ENCODE data around the gene SPECC1L.
"Not testable (repeated sequence)": the region's sequence is repeated elsewhere in the genome, so short reads cannot be mapped to it uniquely, and the experiment has no call there.

Gene SPECC1L

DNA sequence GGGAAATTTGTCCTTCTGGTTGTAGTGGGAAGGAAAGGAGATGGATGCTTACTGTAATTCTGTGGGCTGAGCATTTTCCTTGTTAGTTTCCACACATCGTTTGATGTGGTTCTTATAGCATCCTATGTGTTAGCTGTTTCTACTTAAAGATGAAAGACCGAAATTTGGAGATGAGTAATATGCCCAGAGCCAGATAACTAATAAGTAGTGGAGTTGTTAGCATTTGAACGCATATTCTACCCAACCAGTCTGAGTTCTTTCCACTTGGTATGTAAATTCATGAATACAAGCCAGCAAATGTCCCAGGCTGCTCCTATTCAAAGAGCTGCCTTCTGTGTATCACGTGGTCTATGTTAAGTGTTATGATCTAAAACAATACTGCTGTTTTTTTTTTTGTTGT lies 14.6 kb downstream of the SPECC1L start:
- no peak overlapping the region for H3K9ac ChIP-seq (ENCODE audit: insufficient read length)
- no peak overlapping the region for H3K4me3 ChIP-seq
- H3K36me3 ChIP-seq (ENCODE audit: insufficient read depth, low read length), result 0 out of 2 replicates have a peak, but pooled peaks cover 2% of the 10 kb centered on the region
- no peak for TF ChIP-seq EZH2 (IDR thresholded peaks at IDR 0.05)
- no peak for TF ChIP-seq POLR2AphosphoS5 (IDR thresholded peaks at IDR 0.05; ENCODE audit: borderline replicate concordance, low read depth, low read length)
- H3K9me3 ChIP-seq (ENCODE audit: low read depth, low read length), result no peaks in the 10 kb centered on the region
- DNase-seq (ENCODE audit: low read depth, low spot score), result no peak
- H3K27ac ChIP-seq, result 0 out of 2 replicates have a peak overlapping the region, but pooled peaks have one; percentile 15

DNA sequence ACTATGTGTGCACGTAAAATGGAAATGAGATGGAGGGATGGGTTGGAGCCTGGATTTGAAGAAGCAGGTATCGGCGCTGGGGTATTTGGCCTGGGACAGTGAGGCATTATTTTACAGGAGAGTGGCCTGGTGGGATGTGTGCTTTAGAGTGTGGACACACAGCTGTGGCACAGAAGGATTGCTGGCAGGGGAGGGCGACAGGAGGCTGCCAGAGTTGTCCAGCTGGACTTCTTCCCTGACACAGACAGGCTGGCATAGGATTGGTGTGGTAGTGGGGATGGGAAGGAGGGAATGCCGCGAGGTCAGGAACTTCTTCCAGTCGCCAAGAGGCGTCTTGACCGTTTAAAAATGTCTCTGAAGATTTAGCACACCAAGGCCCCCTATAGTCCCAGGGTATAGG lies 16.6 kb downstream of the SPECC1L start:
- not testable (repeated sequence) for H3K36me3 ChIP-seq (ENCODE audit: insufficient read depth, low read length); H3K27ac ChIP-seq; DNase-seq (ENCODE audit: low read depth, low spot score); H3K4me3 ChIP-seq; H3K9me3 ChIP-seq (ENCODE audit: low read depth, low read length); H3K9ac ChIP-seq (ENCODE audit: insufficient read length)

DNA sequence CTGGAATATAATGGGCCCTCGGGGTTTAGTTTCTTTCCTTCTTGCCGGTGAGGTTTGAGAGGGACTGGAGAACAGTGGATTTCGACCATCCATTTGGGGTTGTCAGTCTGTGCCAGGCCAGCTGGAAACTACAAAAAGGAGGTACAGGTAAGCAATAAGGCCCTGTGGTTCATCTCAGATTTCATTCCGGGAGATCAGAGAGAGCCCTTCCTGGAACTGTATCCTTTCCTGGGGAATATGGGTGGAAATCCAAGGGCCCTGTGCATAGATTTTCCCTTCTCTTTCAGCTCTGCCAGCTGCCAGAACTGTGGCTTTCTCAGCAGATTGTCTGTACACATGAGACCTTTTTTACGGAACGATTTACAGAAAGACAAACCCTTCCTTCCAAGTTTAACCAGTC lies 17.2 kb downstream of the SPECC1L start:
- H3K9ac ChIP-seq (ENCODE audit: insufficient read length); DNase-seq (ENCODE audit: low read depth, low spot score); H3K9me3 ChIP-seq (ENCODE audit: low read depth, low read length): not testable (repeated sequence)

DNA sequence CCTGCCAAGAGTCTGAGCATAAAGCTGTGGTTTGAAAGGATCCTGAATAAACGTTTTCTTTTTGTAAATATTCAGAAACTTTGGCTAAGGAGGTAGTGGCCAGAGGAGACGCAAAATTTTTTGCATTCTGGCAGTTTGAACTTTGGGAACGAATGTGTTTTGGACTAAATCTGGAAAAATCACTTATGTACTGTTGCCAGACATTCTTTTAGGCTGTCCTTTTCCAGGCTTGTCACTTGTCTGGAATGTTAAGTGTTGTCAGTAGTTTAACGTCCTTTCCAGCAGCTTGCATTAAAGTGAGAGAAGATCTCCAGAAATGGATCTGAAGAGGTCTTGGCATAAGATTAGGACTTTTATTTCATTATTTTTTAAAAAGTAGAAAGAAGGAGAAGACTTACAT lies 18.5 kb downstream of the SPECC1L start:
- peaks cover 9% of the 10 kb centered on the region for H3K36me3 ChIP-seq (ENCODE audit: insufficient read depth, low read length)
- DNase-seq (ENCODE audit: low read depth, low spot score), result no peak
- H3K4me3 ChIP-seq, result peak overlapping the region; percentile 40
- H3K27ac ChIP-seq, result peak overlapping the region; percentile 77
- no peaks in the 10 kb centered on the region for H3K9me3 ChIP-seq (ENCODE audit: low read depth, low read length)
- TF ChIP-seq POLR2AphosphoS5 (IDR thresholded peaks at IDR 0.05; ENCODE audit: borderline replicate concordance, low read depth, low read length), result no peak
- no peak for TF ChIP-seq FOXP2 (optimal IDR thresholded peaks at IDR 0.05; ENCODE audit: control extremely low read depth, extremely low read length, insufficient read depth)
- TF ChIP-seq EZH2 (IDR thresholded peaks at IDR 0.05), result no peak
- H3K9ac ChIP-seq (ENCODE audit: insufficient read length), result peak overlapping the region; percentile 47

More for the DNA sequence above, 17.2 kb downstream of the SPECC1L start:
- H3K4me3 ChIP-seq; H3K36me3 ChIP-seq (ENCODE audit: insufficient read depth, low read length); H3K27ac ChIP-seq: not testable (repeated sequence)

DNA sequence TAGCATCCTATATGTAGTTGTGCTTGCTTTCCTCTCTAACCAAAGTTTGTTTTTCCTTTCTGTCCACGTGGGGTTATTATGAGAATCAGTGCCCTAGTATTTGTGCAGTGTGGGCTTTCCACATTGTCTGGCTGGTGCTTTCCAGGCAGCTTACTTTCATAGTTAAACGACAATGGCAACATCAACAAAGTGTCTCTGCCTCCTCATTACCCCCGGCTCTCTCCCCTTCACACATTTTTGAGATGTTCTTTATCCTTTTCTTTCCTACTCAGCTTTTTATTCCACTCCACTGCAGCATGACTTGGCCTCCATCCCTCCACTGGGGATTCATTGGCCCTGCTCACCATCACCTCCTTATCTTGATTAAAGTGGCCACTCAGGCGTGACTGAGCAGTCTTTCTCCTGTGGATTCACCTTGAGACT lies 19.1 kb downstream of the SPECC1L start:
- DNase-seq (ENCODE audit: low read depth, low spot score), result no peak
- H3K27ac ChIP-seq, result no peak overlapping the region; the same call in 1 of the 2 replicates
- peaks cover 9% of the 10 kb centered on the region for H3K36me3 ChIP-seq (ENCODE audit: insufficient read depth, low read length)
- TF ChIP-seq EZH2 (IDR thresholded peaks at IDR 0.05), result no peak
- no peak for TF ChIP-seq POLR2AphosphoS5 (IDR thresholded peaks at IDR 0.05; ENCODE audit: borderline replicate concordance, low read depth, low read length)
- TF ChIP-seq FOXP2 (optimal IDR thresholded peaks at IDR 0.05; ENCODE audit: control extremely low read depth, extremely low read length, insufficient read depth), result no peak
- no peaks in the 10 kb centered on the region for H3K9me3 ChIP-seq (ENCODE audit: low read depth, low read length)
- no peak overlapping the region for H3K4me3 ChIP-seq
- H3K9ac ChIP-seq (ENCODE audit: insufficient read length), result no peak overlapping the region

DNA sequence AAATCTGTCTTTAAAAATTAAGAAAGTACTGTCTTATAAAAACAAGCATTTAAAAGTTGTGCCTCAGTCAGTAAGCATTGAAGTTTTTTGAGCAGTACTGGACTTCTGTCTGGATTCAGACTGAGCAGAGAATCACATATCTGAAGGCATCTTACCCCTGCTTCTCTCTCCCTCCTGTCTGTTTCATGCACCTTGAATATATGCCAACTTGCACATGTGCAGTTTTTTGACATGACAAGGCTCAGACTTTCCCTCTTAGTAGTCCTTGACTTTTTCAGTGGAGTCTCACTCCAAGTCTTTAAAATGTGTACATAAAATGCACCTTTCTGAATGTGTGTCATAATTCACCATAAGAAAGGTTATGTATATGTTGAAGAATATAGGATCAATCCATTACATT lies 19.8 kb downstream of the SPECC1L start:
- TF ChIP-seq POLR2AphosphoS5 (IDR thresholded peaks at IDR 0.05; ENCODE audit: borderline replicate concordance, low read depth, low read length) (no peak), FOXP2 (optimal IDR thresholded peaks at IDR 0.05; ENCODE audit: control extremely low read depth, extremely low read length, insufficient read depth) (no peak), EZH2 (IDR thresholded peaks at IDR 0.05) (no peak)
- Histone ChIP-seq H3K4me3 (no peak overlapping the region), H3K9ac (ENCODE audit: insufficient read length) (no peak overlapping the region), H3K27ac (peak overlapping the region; percentile 5; the same call in 1 of the 2 replicates), H3K9me3 (ENCODE audit: low read depth, low read length) (no peaks in the 10 kb centered on the region), H3K36me3 (ENCODE audit: insufficient read depth, low read length) (peaks cover 9% of the 10 kb centered on the region)
- no peak for DNase-seq (ENCODE audit: low read depth, low spot score)

DNA sequence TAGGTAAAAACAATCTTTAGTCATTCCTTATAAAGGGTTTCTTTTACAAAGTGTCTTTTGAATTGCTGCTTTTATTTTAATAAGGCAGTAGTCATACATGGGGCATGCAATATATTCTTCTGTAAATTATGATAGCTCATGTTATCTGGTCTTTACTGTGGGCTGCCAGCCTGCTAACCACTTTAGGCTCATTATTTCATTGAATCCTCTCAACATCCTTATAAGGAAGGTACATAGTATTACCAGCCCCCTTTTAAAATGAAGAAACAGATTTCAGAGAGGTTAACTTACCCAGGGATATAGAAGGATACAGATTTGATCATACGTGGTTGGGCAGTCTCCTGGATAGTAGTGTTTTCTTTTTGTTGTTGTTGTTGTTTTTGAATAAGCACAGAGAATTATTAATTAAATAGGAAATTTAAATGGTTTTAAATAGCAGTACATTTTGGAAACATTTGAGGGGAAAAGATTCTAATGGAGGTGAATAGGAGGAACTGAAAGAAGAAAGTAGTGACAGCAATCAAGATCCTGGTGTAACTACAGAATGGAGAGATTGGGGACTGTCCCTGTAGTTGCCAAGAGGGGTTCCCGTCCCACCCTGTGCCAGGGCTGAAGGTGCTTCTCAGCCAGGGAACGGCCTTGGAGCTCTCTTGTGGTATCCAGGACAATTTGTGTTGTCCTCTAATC lies 21.0 kb downstream of the SPECC1L start:
- peak overlapping the region; percentile 5; the same call in 1 of the 2 replicates for H3K27ac ChIP-seq
- no peak for DNase-seq (ENCODE audit: low read depth, low spot score)
- TF ChIP-seq POLR2AphosphoS5 (IDR thresholded peaks at IDR 0.05; ENCODE audit: borderline replicate concordance, low read depth, low read length), result no peak
- TF ChIP-seq FOXP2 (optimal IDR thresholded peaks at IDR 0.05; ENCODE audit: control extremely low read depth, extremely low read length, insufficient read depth), result no peak
- TF ChIP-seq EZH2 (IDR thresholded peaks at IDR 0.05), result no peak

DNA sequence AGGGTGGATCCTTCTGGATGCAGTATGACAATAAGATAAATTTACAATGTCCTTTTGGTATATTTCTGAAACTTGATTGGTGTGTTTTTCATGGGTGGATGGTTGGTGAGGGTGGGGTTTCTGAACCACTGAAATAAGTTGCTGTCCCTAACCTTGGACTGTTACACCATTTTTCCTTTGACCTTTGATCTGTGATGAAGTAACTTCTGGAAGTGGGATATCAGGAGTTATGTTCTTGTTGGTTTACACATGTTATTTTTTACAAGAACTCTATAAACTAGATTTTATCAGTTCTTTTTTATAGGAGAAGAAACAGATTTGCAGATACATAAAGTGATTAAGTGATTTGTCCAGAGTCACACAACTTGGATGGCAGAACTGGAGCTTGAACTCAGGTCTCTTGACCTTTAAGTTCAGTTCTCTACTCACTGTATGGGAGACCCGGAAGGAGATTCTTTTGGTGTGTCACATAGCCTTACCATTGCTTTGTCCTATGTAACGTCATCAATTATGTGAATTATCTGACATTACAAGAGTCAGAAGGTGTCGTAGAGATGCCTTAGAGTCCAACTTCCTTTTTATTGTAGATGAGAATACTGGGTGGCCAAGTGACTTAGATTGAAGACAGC lies 21.7 kb downstream of the SPECC1L start:
- H3K9me3 ChIP-seq (ENCODE audit: low read depth, low read length); DNase-seq (ENCODE audit: low read depth, low spot score); H3K36me3 ChIP-seq (ENCODE audit: insufficient read depth, low read length); H3K27ac ChIP-seq; H3K9ac ChIP-seq (ENCODE audit: insufficient read length); H3K4me3 ChIP-seq: not testable (repeated sequence)

More for the DNA sequence above, 21.0 kb downstream of the SPECC1L start:
- Histone ChIP-seq H3K4me3 (no peak overlapping the region), H3K9ac (ENCODE audit: insufficient read length) (no peak overlapping the region), H3K36me3 (ENCODE audit: insufficient read depth, low read length) (peaks cover 9% of the 10 kb centered on the region), H3K9me3 (ENCODE audit: low read depth, low read length) (no peaks in the 10 kb centered on the region)

DNA sequence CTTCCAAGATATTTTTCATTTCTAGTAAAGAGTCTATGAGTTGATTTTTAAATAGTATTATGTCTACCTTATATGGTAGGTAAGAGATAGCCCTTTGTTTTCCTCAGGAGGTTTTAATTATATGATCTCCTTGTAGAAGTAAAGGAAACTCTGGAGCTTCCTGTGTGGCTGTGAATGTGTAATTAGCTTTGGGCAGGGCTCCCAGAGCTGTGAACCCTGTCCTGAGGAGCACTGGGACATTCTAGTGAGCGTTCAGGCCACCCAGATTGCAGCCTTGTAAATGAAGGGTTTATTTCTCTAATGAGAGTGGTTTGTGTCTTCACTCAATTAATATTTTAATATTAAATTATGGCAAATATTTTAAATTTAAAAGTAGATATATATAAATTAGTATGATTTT lies 24.3 kb downstream of the SPECC1L start:
- H3K9ac ChIP-seq (ENCODE audit: insufficient read length); H3K36me3 ChIP-seq (ENCODE audit: insufficient read depth, low read length); DNase-seq (ENCODE audit: low read depth, low spot score); H3K9me3 ChIP-seq (ENCODE audit: low read depth, low read length); H3K4me3 ChIP-seq: not testable (repeated sequence)
- H3K27ac ChIP-seq, result peak overlapping the region; percentile 19; the same call in 1 of the 2 replicates

DNA sequence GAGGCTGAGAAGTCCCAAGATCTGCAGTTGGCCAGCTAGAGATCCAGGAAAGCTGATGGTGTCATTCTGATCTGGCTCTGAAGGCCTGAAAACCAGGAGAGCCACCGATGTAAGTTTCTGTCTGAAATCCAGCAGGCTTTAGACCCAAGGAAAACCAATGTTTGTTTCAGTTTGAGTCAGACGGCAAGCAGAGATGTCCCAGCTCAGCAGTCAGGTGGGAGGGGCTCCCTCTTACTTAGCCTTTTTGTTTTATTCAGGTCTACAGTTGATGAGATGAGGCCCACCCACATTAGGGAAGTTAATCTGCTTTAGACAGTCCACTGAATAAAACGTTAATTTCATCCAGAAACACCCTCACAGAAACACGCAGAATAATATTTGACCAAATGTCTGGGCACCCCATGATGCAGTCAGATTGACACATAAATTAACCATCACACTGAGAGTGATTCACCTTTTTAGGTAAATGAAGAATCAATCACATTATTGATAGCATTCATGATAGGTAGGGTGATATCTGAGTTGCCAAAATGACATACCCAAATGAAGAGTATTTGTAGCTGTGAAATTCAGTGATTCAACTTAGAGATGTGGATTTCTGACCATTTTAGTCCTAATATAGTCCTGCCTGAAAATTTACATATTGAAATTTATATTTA lies 28.0 kb downstream of the SPECC1L start:
- H3K27ac ChIP-seq; DNase-seq (ENCODE audit: low read depth, low spot score); H3K9ac ChIP-seq (ENCODE audit: insufficient read length); H3K9me3 ChIP-seq (ENCODE audit: low read depth, low read length); H3K4me3 ChIP-seq: not testable (repeated sequence)
- peaks cover 16% of the 10 kb centered on the region for H3K36me3 ChIP-seq (ENCODE audit: insufficient read depth, low read length)

DNA sequence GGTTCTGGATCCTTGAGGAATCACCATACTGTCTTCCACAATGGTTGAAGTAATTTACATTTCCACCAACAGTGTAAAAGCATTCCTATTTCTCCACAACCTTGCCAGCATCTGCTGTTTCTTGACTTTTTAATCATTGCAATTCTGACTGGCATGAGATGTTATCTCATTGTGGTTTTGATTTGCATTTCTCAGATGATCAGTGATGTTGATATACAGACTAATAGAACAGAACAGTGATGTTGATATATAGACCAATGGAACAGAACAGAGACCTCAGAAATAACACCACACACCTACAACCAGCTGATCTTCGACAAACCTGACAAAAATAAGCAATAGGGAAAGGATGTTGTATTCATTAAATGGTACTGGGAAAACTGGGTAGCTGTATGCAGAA lies 29.9 kb downstream of the SPECC1L start:
- not testable (repeated sequence) for H3K4me3 ChIP-seq; H3K27ac ChIP-seq; DNase-seq (ENCODE audit: low read depth, low spot score); H3K9ac ChIP-seq (ENCODE audit: insufficient read length); H3K9me3 ChIP-seq (ENCODE audit: low read depth, low read length)
- peaks cover 35% of the 10 kb centered on the region for H3K36me3 ChIP-seq (ENCODE audit: insufficient read depth, low read length)
